Mesendoderm (in vitro differentiated cells): ENCODE data around the gene PHLDA3.

Source experiments
- DNase-seq: peaks from one replicate; pipeline ENCODE4 v3.0.0; 2013
- H2AK5ac ChIP-seq: 2 replicates; pipeline ENCODE4 v1.6.1; 2013; ENCODE audit warnings: low read length, inconsistent platforms
- H2BK120ac ChIP-seq: 2 replicates; pipeline ENCODE4 v1.6.1; 2013; ENCODE audit warnings: low read depth, mild to moderate bottlenecking, low read length, moderate library complexity, mixed read lengths
- H2BK15ac ChIP-seq: replicated peaks from 2 replicates; pipeline ENCODE4 v1.6.1; 2013; ENCODE audit warnings: low read depth, mild to moderate bottlenecking, moderate library complexity
- H2BK5ac ChIP-seq: 2 replicates; pipeline ENCODE4 v1.6.1; 2013; ENCODE audit warnings: low read length, inconsistent platforms
- H3K18ac ChIP-seq: 2 replicates; pipeline ENCODE4 v1.6.1; 2013; ENCODE audit warnings: mild to moderate bottlenecking, low read length, mixed read lengths
- H3K23ac ChIP-seq: one replicate; pipeline ENCODE4 v1.6.1; 2013; ENCODE audit warnings: low read length
- H3K27ac ChIP-seq: 2 replicates; pipeline ENCODE4 v1.5.1; 2013; ENCODE audit warnings: low read depth, mild to moderate bottlenecking, inconsistent platforms, low read length, moderate library complexity
- H3K27me3 ChIP-seq: 2 replicates; pipeline ENCODE4 v1.6.1; 2013; ENCODE audit warnings: low read length, control low read depth, mild to moderate bottlenecking, inconsistent platforms; ENCODE audit not compliant: insufficient read depth, poor library complexity
- H3K36me3 ChIP-seq: 2 replicates; pipeline ENCODE4 v1.6.1; 2013; ENCODE audit warnings: low read length, inconsistent platforms; ENCODE audit not compliant: control insufficient read depth, insufficient read depth
- H3K4ac ChIP-seq: one replicate; pipeline ENCODE4 v1.6.1; 2013; ENCODE audit warnings: low read depth, mild to moderate bottlenecking, low read length, moderate library complexity
- H3K4me1 ChIP-seq: 2 replicates; pipeline ENCODE4 v1.6.1; 2013; ENCODE audit warnings: low read depth, low read length, inconsistent platforms; ENCODE audit not compliant: control insufficient read depth
- H3K4me2 ChIP-seq: 2 replicates; pipeline ENCODE4 v1.6.1; 2013; ENCODE audit warnings: low read length
- H3K4me3 ChIP-seq: 2 replicates; pipeline ENCODE4 v1.5.1; 2013; ENCODE audit warnings: mild to moderate bottlenecking, low read length
- H3K56ac ChIP-seq: one replicate; pipeline ENCODE4 v1.6.1; 2013; ENCODE audit warnings: low read length
- H3K79me1 ChIP-seq: 2 replicates; pipeline ENCODE4 v1.6.1; 2013; ENCODE audit warnings: low read length, inconsistent platforms
- H3K79me2 ChIP-seq: 2 replicates; pipeline ENCODE4 v1.6.1; 2013; ENCODE audit warnings: mild to moderate bottlenecking, low read length; ENCODE audit not compliant: control insufficient read depth, insufficient read depth
- H3K9ac ChIP-seq: 2 replicates; pipeline ENCODE4 v1.6.1; 2013; ENCODE audit warnings: low read length, inconsistent platforms
- H4K5ac ChIP-seq: one replicate; pipeline ENCODE4 v1.6.1; 2013; ENCODE audit warnings: low read length
- H4K8ac ChIP-seq: one replicate; pipeline ENCODE4 v1.6.1; 2013; ENCODE audit warnings: low read depth, mild to moderate bottlenecking, control low read depth, low read length, moderate library complexity
- WGBS: extraction: QIAGEN DNeasy Blood & Tissue Kit; methylation state at CpG from one replicate; pipeline ENCODE4 v1.1.7; 2013; ENCODE audit warnings: low lambda C conversion rate, missing lambda C conversion rate; ENCODE audit not compliant: insufficient coverage; ENCODE audit errors: extremely low coverage; 5-methylcytosine and 5-hydroxymethylcytosine counted together

PHLDA3 gene

DNA sequence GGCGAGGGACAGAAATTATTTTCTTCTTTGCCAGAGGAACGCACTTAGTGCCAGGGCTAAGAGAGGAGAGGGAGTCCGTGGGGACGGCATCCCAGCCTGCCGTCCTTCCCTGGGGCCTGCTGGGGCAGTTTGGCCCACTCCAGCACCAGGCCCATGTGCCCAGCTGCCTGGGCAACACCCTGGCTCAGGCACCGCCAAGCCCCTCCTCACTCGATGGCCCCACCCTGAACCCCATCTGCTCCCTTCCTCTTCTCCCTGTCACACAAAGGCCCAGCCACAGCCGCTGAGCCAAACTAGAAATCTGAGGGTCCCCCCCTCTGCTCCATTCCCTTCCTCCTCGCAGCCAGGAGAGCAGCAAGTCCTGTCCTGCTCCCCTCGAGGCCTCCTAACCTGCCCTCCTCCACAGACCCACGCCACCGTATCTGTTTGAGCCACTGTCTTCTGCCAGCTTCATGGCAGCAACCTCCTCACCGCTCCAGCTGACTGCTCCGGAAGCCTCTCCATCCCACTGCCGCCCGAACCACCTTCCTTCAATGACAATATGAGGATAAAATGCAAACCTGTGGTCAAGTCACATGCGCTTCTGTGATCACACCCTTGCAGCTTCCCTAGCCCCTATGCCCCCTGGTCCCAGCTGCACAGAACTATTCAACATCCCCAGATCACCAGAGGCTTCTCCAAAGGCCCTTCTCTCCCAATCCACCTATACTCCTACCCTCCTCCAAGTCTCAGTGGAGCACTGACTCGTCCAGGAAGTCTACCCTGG lies 39.1 kb downstream of the PHLDA3 start:
- Histone ChIP-seq H3K9ac (no peak overlapping the region), H3K27me3 (no peaks in the 10 kb centered on the region), H3K18ac (no peak overlapping the region), H3K79me2 (no peaks in the 10 kb centered on the region), H3K4me2 (no peak overlapping the region), H3K36me3 (no peaks in the 10 kb centered on the region), H2BK15ac (no peak overlapping the region), H3K27ac (no peak overlapping the region), H3K79me1 (no peaks in the 10 kb centered on the region), H2BK120ac (no peak overlapping the region), H4K5ac (no peak overlapping the region), H4K8ac (no peak overlapping the region), H2BK5ac (no peak overlapping the region), H3K4me3 (no peak overlapping the region), H3K4ac (no peak overlapping the region), H2AK5ac (no peak overlapping the region), H3K4me1 (no peaks in the 10 kb centered on the region), H3K23ac (no peak overlapping the region), H3K56ac (no peak overlapping the region)
- WGBS: no CpG with 5 or more reads among the region's 18 CpGs
- no peak for DNase-seq

DNA sequence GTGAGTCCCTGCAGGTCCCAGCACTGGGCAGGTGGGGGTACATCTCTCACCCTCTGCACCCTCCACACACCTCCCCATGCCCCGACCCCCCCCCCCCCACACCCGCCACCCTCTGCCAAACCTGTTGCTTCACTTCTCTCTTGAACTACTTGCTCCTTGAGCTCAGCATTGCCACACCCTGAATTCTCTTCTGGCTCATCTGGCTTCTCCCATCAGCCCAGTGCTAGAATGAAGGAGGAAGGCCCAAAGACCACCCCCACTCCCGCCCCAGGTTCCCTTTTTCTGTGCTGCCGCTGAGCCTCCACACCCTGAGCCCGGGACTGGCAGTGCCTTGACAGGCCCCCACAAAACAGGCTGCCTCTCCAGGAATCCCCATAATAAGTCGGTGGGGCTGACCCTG lies 41.0 kb downstream of the PHLDA3 start:
- H3K18ac ChIP-seq: no peak overlapping the region
- no peaks in the 10 kb centered on the region for H3K4me1 ChIP-seq
- no peak overlapping the region for H3K9ac ChIP-seq
- no peak overlapping the region for H2BK5ac ChIP-seq
- H3K4ac ChIP-seq: no peak overlapping the region
- no peaks in the 10 kb centered on the region for H3K79me1 ChIP-seq
- no peak overlapping the region for H4K5ac ChIP-seq
- H4K8ac ChIP-seq: no peak overlapping the region
- no peak overlapping the region for H2AK5ac ChIP-seq
- H2BK120ac ChIP-seq: no peak overlapping the region
- no peak overlapping the region for H3K4me2 ChIP-seq
- no peak overlapping the region for H3K4me3 ChIP-seq
- no peak overlapping the region for H3K23ac ChIP-seq
- H2BK15ac ChIP-seq: no peak overlapping the region
- no peak overlapping the region for H3K56ac ChIP-seq
- no CpG with 5 or more reads among the region's 6 CpGs for WGBS
- no peaks in the 10 kb centered on the region for H3K27me3 ChIP-seq
- H3K79me2 ChIP-seq: no peaks in the 10 kb centered on the region
- no peak for DNase-seq
- H3K27ac ChIP-seq: no peak overlapping the region
- no peaks in the 10 kb centered on the region for H3K36me3 ChIP-seq

DNA sequence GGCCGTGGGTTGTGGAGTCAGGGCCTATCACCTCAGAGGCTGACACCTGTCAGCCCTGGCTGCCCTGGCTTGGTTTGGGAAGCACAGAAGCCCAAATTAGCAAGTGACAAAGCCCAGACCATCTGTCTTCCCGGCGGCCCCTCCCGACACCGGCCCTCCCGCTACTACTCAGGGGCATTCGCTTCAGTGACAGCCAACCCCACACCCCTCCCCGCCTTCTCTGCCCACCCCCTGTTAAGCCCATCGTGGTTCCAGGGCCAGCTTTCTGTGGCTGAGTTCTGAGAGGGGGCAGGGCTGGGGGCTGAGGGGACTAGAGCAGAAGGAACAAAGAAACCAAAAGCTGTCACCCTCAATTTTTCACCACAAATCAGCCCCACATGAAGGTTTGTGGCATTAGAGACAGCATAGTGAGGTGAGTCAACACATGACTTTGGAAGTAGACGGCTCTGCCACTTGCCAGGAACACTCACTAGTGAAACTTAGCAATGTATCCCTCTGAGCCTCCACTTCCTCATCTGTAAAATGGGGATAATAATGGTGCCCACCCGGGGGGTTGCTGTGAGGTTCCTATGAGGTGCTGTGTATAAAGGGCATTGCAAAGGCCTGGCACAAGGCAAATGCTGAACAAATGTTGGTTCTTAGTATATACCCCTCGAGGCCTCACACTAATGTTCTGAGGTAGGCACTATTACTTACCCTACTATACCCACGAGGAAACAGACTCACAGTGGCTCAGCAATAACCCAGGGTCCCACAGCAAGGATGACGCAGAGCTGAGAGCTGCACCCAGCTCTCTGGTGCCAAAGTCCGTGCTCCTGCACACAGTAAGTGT lies 42.3 kb downstream of the PHLDA3 start:
- H3K9ac ChIP-seq: no peak overlapping the region
- H2BK15ac ChIP-seq: no peak overlapping the region
- no peaks in the 10 kb centered on the region for H3K79me2 ChIP-seq
- H2AK5ac ChIP-seq: no peak overlapping the region
- H3K27me3 ChIP-seq: no peaks in the 10 kb centered on the region
- no peaks in the 10 kb centered on the region for H3K79me1 ChIP-seq
- H2BK120ac ChIP-seq: no peak overlapping the region
- H3K27ac ChIP-seq: no peak overlapping the region
- no peak overlapping the region for H3K56ac ChIP-seq
- no peak overlapping the region for H3K4me3 ChIP-seq
- H3K36me3 ChIP-seq: no peaks in the 10 kb centered on the region
- H3K4me1 ChIP-seq: no peaks in the 10 kb centered on the region
- H3K4ac ChIP-seq: no peak overlapping the region
- WGBS: no CpG with 5 or more reads among the region's 15 CpGs
- no peak overlapping the region for H2BK5ac ChIP-seq
- no peak overlapping the region for H3K23ac ChIP-seq
- no peak overlapping the region for H4K8ac ChIP-seq
- H3K18ac ChIP-seq: no peak overlapping the region
- peak; percentile 42 for DNase-seq
- H3K4me2 ChIP-seq: no peak overlapping the region
- no peak overlapping the region for H4K5ac ChIP-seq

DNA sequence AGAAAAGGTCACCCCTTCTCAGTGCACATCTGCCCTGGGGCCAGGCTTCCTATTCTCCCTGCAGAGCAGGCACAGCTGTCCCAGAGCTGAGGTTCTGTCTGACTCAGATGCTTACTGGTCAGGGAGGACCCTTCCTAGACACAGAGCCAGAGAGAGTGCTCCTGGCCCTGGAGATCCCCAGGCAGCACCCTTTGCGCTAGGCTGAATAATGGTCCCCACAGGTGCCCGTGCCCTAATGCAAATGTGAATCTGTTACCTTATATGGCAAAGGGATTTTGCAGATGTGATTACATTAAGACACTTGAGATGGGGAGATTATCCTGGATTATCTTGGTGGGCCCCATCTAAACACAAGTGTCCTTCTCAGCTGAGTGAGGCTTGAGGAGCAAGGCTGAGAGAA lies 44.8 kb downstream of the PHLDA3 start:
- no peak overlapping the region for H2BK120ac ChIP-seq
- no peak overlapping the region for H2AK5ac ChIP-seq
- H3K4ac ChIP-seq: no peak overlapping the region
- no peak overlapping the region for H3K4me3 ChIP-seq
- no peak for DNase-seq
- no CpG with 5 or more reads among the region's 2 CpGs for WGBS
- no peak overlapping the region for H4K8ac ChIP-seq
- no peaks in the 10 kb centered on the region for H3K36me3 ChIP-seq
- H3K56ac ChIP-seq: no peak overlapping the region
- H3K9ac ChIP-seq: no peak overlapping the region
- H3K79me2 ChIP-seq: no peaks in the 10 kb centered on the region
- H3K4me2 ChIP-seq: no peak overlapping the region
- no peaks in the 10 kb centered on the region for H3K4me1 ChIP-seq
- H4K5ac ChIP-seq: no peak overlapping the region
- H3K27me3 ChIP-seq: no peaks in the 10 kb centered on the region
- H2BK15ac ChIP-seq: no peak overlapping the region
- no peak overlapping the region for H2BK5ac ChIP-seq
- H3K18ac ChIP-seq: no peak overlapping the region
- H3K27ac ChIP-seq: no peak overlapping the region
- H3K23ac ChIP-seq: no peak overlapping the region
- no peaks in the 10 kb centered on the region for H3K79me1 ChIP-seq

DNA sequence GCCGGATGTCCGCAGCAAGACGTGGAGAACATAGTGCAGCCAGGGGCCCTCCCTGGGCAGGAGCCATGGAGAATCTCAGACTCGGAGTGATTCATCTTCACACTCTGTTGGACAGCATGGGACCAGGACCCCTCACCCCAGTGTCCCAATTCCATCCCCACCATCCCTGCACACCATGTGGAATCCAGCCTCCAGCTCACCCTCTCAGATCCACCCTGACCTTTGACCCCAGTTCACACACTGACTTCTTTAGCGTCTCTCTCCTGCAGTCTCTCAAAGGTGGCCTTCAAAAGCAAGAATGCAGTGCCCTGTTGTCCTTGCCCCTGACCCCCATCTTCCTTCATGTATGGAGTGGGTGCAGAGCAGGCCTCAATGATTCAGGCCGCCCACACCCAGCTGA lies 45.3 kb downstream of the PHLDA3 start:
- no peak overlapping the region for H3K4ac ChIP-seq
- H2BK15ac ChIP-seq: no peak overlapping the region
- no peak overlapping the region for H3K56ac ChIP-seq
- no peak overlapping the region for H2BK120ac ChIP-seq
- no peak for DNase-seq
- H3K18ac ChIP-seq: no peak overlapping the region
- H3K79me1 ChIP-seq: no peaks in the 10 kb centered on the region
- no peak overlapping the region for H3K23ac ChIP-seq
- no peaks in the 10 kb centered on the region for H3K79me2 ChIP-seq
- H3K36me3 ChIP-seq: no peaks in the 10 kb centered on the region
- H3K4me2 ChIP-seq: no peak overlapping the region
- H3K27ac ChIP-seq: no peak overlapping the region
- H3K4me3 ChIP-seq: no peak overlapping the region
- no peak overlapping the region for H4K5ac ChIP-seq
- no peak overlapping the region for H4K8ac ChIP-seq
- no peak overlapping the region for H2BK5ac ChIP-seq
- no peak overlapping the region for H2AK5ac ChIP-seq
- no peaks in the 10 kb centered on the region for H3K27me3 ChIP-seq
- no peak overlapping the region for H3K9ac ChIP-seq
- no CpG with 5 or more reads among the region's 6 CpGs for WGBS
- H3K4me1 ChIP-seq: no peaks in the 10 kb centered on the region
